ENCODE data around the gene LYSMD2. TPM values are rescaled to one million over a fixed set of nuclear protein-coding genes. Genes with fewer than 3 reads are reported as not detected.

Gene LYSMD2
- polyA plus RNA-seq, 3 donors: 33.2 to 64.7 (median 50.5) TPM

GRCh38 chr15:51770902-51771301 is 33.4 kb upstream of the LYSMD2 start:
- intact Hi-C loops (cut with micrococcal nuclease): loop anchor here in 1 of 2 donors (5.0 kb wide), 1 partner anchor 239 kb away; no protein-coding TSS in a partner anchor
- no peaks in the 10 kb centered on the region for H3K9me3 Mint-ChIP-seq
- H3K4me1 Mint-ChIP-seq: peaks cover 17% of the 10 kb centered on the region
- peaks cover 17 to 21% of the 10 kb centered on the region in 2 donors for H3K4me1 ChIP-seq (ENCODE audit: control insufficient read depth in 1 of 2, insufficient read depth in 2 of 2, low read length in 2 of 2)
- no peak overlapping the region for H3K4me2 ChIP-seq (replicated peaks; ENCODE audit: extremely low read depth, low read length, poor library complexity, severe bottlenecking)
- H3K9ac ChIP-seq (ENCODE audit: insufficient read depth, low read length, poor library complexity, severe bottlenecking): no peak overlapping the region
- 92% methylated on average over 3 of the region's 3 CpGs for WGBS (ENCODE audit: insufficient coverage)
- peaks cover 52 to 82% of the 10 kb centered on the region in 2 donors for H3K36me3 ChIP-seq (replicated peaks in 1 of 2; ENCODE audit: control insufficient read depth in 1 of 2, insufficient read depth in 2 of 2, low read length in 2 of 2)
- H3K79me2 ChIP-seq (ENCODE audit: insufficient read depth, low read length): no peaks in the 10 kb centered on the region
- H4K20me1 ChIP-seq (ENCODE audit: insufficient read depth, low read length): peaks cover 30% of the 10 kb centered on the region
- H2AFZ ChIP-seq (ENCODE audit: insufficient read depth, low read depth, low read length, poor library complexity, severe bottlenecking): no peak overlapping the region
- no peak overlapping the region for H3K27ac Mint-ChIP-seq
- H3K27ac ChIP-seq (ENCODE audit: low read depth in 1 of 2, low read length in 2 of 2): no peak overlapping the region
- DNase-seq: no peak
- no peak overlapping the region for H3K4me3 ChIP-seq (replicated peaks in 1 of 3; ENCODE audit: low read depth in 2 of 3, low read length in 3 of 3)
- H3K4me3 Mint-ChIP-seq: no peak overlapping the region
- no peak for TF ChIP-seq CTCF (IDR thresholded peaks at IDR 0.05)
- no peaks in the 10 kb centered on the region for H3K27me3 Mint-ChIP-seq (ENCODE audit: low read depth in 3 of 3)
- H3K36me3 Mint-ChIP-seq: peaks cover 70 to 83% of the 10 kb centered on the region in 2 donors
- H3K27me3 ChIP-seq (ENCODE audit: control insufficient read depth in 2 of 2, insufficient read depth in 2 of 2, low read length in 2 of 2): no peaks in the 10 kb centered on the region
- H3K9me3 ChIP-seq (replicated peaks in 1 of 2; ENCODE audit: control insufficient read depth in 1 of 2, insufficient read depth in 1 of 2, low read length in 2 of 2): no peaks in the 10 kb centered on the region

- Histone ChIP-seq H3K9ac (ENCODE audit: insufficient read depth, low read length, poor library complexity, severe bottlenecking) (no peak overlapping the region), H3K9me3 (replicated peaks in 1 of 2; ENCODE audit: control insufficient read depth in 1 of 2, insufficient read depth in 1 of 2, low read length in 2 of 2) (no peaks in the 10 kb centered on the region), H3K27ac (ENCODE audit: low read depth in 1 of 2, low read length in 2 of 2) (peak overlapping the region in 1 of 2 donors; percentile 51), H3K36me3 (replicated peaks in 1 of 2; ENCODE audit: control insufficient read depth in 1 of 2, insufficient read depth in 2 of 2, low read length in 2 of 2) (peaks cover 28 to 53% of the 10 kb centered on the region in 2 donors), H3K4me2 (replicated peaks; ENCODE audit: extremely low read depth, low read length, poor library complexity, severe bottlenecking) (peak overlapping the region; percentile 16), H3K4me1 (ENCODE audit: control insufficient read depth in 1 of 2, insufficient read depth in 2 of 2, low read length in 2 of 2) (peaks cover 17 to 23% of the 10 kb centered on the region in 2 donors), H3K27me3 (ENCODE audit: control insufficient read depth in 2 of 2, insufficient read depth in 2 of 2, low read length in 2 of 2) (no peaks in the 10 kb centered on the region), H3K4me3 (replicated peaks in 1 of 3; ENCODE audit: low read depth in 2 of 3, low read length in 3 of 3) (peak overlapping the region in 1 of 3 experiments; percentile 20), H3K79me2 (ENCODE audit: insufficient read depth, low read length) (peaks cover 6% of the 10 kb centered on the region), H2AFZ (ENCODE audit: insufficient read depth, low read depth, low read length, poor library complexity, severe bottlenecking) (peak overlapping the region; percentile 15), H4K20me1 (ENCODE audit: insufficient read depth, low read length) (peaks cover 55% of the 10 kb centered on the region)
- Mint-ChIP-seq H3K36me3 (peaks cover 58 to 59% of the 10 kb centered on the region in 2 donors), H3K4me3 (peak overlapping the region in 1 of 2 donors; percentile 22), H3K27me3 (ENCODE audit: low read depth in 3 of 3) (no peaks in the 10 kb centered on the region), H3K9me3 (peaks cover 0 to 2% (median 0%) of the 10 kb centered on the region in 7 donors), H3K27ac (peak overlapping the region in 4 of 7 donors; percentile 75 to 81 (median 78)), H3K4me1 (peaks cover 22% of the 10 kb centered on the region)
- DNase-seq: peak; percentile 24 to 57 (median 50)
- TF ChIP-seq CTCF (IDR thresholded peaks at IDR 0.05): no peak
- intact Hi-C loops (cut with micrococcal nuclease): loop anchor here in 1 of 2 donors (10.0 kb wide), 1 partner anchor 53 kb away; no protein-coding TSS in a partner anchor
- WGBS (ENCODE audit: insufficient coverage): 13% methylated on average over 4 of the region's 9 CpGs
Observed at GRCh38 chr15:51768018-51768417, 30.6 kb upstream of the LYSMD2 start.

Measured in CD14-positive monocyte (primary cell).